T1000 (cell line): ENCODE measurements around the gene CCDC102B.
"Not testable (repeated sequence)": the region's sequence is repeated elsewhere in the genome, so short reads cannot be mapped to it uniquely, and the experiment has no call there.

Source experiments
- DNase-seq: peaks from one replicate; lab custom pipeline; 2025; ENCODE audit warnings: mixed read lengths; lab: John Stamatoyannopoulos, UW

CCDC102B gene

DNA sequence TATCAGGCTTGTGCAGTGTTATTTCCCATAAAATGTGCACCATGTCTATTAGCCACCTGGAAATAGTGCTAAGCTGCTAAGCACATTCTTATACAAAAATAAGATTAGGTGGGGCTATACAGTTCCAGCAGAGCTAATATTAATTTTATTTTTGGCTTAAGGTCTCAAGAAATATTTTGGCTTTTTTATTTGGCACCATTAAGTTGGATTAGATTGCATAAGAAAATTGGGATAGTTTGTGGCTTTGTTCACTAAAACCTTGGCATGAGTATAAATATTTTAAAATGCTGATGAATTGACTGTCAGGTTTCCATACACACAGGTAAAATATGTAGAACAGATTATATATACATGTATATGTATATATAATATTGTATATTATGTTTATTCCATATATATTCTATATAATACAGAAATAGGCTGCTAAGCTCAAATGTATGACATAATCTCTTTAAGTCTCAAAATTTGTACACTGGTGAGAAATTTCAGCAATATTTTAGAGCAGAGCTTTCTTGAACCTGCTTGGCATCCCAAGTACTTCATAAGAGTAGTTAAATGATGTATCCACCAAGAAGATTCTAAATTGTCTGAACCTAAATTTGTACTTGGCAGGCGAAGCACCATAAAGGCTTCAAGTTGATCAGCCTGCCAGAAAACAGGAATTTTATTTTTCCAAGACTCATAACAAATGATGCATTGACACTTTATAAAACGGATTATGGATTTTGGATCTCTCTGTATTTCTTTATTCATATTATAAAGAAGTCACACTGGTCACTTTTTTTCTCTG, 32.6 kb downstream of the CCDC102B start:
- no peak for DNase-seq

DNA sequence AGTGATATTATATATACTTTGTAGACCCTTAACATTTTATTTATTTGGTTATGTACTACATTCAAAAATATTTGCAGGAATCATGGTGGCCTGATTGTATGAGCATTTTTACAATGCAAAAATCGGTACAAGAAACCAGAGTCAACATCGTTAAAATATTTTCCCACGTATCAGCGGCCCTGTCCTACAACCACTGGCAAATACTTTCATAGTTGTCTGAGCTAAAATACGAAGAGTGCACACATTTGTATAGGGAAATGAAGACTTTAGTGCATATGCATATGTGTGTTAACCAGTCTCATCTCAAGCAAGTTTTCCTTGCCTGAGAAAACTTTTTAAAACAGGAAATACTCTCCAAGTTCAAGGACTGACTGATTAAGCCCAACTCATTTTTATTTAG, 35.9 kb downstream of the CCDC102B start:
- DNase-seq = no peak

DNA sequence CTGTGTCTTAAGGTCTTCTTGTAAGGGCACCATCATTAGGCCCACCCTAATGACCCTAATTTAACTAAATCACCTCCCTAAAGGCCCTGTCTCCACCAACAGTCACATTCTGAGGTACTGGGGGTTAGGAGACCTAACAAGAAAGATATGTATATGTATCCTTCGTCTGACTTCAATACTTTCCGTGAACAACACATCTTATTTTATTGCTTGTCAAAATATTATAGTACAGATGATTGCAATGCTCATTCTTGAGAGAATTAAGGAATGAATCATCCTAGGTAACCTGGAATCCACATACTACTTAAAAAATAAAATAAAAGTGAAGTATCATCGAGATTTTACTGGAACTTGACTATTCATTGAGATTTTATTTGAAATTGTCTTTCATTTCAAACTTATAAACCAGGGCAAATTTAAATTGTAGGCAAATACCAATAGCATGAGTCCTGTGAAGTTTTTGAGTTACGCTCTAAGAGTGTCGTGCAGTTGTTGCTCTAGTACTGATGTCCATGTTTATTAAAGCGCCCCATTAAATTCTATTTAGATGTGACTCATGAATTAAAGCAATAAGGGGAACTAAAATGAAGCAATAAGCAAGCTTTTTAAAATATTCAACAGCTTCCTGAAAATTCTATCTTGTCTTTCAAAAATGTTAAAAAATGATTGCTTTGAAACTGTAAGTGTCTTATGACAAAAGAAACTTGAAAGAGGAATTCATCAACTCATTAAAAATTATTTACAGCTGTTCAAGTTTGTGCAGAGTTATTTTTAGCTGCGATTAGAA, 40.0 kb downstream of the CCDC102B start:
- no peak for DNase-seq

DNA sequence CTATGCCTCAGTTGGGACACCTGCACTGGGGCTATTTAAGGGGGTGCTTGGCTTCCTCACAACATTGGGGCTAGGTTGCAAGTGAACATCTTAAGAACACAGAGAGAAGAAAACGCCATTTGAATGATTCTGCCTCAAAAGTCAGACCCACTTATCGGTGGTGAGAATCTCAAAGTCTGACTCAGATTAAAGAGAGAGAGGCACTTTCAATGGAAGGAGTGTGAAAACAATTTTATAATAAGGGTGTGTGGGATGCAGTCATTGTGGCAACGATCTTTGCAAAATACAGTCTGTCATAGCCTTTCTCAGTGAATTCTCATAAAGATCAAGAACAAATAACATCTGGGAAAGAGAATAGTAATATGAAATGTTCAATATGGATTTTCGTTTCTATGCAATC, 41.8 kb downstream of the CCDC102B start:
- no peak for DNase-seq

DNA sequence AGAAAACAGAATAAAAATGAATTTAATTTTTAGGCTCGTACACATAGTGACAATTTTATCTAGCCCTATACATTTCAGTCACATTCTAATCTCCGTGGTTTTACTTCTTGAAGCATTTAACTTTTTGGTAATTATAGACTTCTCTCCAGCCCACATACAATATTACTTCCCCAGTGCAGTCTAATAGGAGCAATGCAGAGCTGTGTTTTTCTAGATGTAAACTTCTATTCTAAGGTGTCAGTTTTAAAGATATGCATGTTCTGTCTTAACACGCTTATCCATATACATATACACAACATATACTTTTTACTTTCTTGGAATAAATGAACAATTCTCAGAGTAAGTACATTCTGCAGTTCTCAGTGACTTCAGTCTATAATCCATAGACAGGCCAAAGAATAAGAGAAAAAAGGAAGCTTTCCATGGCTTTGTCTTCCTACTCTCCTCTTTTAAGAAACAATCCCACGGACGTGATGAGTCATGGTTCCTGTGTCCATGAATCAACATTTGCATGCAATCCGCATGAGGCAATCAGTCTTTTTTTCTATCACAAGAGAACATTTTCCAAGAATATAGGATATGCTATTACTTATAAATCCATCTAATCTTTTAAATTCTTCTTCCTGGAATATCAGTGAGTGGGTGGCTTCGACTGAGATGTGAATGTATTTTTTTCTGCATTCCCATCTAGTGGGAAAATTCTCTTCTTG, 42.8 kb downstream of the CCDC102B start:
- peak; percentile 0 for DNase-seq

DNA sequence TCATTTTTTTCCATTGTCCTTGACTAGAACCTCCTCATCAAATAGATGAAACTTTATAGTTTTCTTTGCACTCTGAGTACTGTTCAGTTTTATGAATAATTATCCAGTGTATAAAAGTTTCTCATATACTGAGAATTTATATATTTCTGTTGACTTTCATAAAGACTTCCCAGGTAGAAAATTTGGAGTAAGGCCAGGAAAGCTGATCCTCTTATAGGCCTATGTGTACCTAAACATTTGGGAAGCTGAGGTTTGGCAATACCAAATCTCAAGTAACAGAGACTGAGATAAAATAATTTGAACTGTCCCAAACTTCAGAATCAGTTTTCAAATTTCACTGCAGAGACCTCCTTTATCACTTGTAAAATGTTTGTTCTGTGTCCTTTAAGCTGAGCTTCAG, 43.4 kb downstream of the CCDC102B start:
- DNase-seq = no peak

DNA sequence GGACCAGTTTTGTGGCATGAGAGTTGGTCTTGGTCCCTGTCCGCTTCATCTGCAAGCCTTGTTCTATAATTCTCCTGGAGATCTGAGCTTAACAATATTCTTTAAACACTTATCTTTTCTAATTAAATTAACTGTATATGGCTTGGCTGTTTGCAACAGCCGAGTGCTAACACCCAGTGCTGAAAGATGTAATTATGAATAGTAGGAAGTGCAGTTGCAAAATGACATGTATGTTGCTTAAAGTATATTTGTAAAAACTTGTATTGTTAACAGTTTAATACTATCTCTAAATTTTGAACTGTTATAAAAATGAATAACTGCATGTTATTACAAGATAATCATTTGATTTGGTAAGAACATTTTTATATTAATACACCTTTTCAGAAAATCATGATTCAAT, 45.1 kb downstream of the CCDC102B start:
- DNase-seq = no peak

DNA sequence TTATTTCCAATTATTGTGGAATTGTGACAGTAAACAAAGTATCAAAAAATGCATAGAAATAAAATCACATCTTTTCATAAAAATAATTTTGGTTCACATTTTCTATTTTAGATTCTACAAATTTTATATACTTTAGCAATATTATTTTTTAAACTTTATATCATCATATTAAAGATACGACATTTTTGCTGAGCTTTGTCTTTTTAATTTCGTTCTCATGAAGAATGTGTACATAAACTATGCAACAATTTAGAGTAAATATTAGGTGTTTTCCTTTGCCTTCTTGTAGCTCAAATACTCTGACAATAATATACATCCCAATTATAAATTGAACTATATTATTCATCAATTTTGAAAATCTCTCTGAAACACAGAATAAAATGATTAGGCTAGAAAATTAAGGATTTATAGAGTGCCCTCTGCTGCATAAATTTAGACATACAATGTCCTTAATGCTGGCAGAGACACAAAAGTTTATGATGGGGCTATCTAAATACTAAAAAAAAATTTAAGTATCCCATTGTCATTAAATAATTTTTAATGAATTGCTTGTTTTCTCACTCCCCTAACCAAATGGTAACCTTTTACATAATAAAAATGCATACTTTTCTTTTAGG, 45.7 kb downstream of the CCDC102B start:
- no peak for DNase-seq

DNA sequence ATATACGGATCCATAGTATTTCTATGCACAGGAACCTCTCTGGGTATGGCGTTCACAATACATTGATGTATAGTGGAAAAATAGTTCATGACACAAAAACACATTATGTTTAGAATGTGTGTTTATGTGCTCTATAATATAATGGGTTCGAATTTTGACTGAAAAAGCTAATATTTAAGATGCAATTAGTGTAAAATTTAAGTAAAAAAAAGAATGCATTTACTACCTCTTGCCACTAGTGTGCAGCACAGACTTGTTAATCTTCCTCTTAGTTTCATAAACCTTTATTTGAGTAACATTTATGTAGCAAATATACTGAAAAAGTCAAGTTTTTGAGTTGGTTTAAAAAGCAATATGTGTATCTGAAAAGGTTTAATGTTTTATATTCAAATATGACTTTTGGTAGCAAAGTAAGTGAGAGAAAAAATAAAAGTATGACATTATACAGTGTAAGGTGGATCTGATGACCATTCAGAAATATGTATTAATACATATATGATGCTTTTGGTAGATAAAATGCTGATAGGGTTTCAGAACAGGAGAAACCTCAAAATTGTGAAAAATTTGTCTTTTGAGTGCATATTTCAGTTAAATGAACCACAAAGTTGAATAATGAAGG, 49.4 kb downstream of the CCDC102B start:
- no peak for DNase-seq

DNA sequence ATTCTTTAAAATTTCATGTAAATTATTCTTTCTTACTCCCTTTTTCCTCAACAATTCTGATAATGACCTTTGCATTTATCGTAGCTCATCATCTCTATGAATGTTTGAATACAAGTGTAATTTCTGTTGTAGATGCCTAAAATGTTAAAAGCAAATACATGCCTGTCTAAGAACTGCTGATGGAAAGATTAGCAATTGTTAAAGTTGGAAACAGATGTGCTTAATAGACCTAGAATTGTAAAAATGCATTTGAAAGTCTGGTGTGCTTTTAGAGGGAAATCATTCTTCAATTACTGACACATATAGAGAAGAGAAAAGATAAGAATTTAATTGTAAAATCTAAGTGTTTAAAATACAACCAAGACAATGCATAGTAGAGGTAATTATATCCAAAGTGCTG, 50.4 kb downstream of the CCDC102B start:
- DNase-seq = no peak

DNA sequence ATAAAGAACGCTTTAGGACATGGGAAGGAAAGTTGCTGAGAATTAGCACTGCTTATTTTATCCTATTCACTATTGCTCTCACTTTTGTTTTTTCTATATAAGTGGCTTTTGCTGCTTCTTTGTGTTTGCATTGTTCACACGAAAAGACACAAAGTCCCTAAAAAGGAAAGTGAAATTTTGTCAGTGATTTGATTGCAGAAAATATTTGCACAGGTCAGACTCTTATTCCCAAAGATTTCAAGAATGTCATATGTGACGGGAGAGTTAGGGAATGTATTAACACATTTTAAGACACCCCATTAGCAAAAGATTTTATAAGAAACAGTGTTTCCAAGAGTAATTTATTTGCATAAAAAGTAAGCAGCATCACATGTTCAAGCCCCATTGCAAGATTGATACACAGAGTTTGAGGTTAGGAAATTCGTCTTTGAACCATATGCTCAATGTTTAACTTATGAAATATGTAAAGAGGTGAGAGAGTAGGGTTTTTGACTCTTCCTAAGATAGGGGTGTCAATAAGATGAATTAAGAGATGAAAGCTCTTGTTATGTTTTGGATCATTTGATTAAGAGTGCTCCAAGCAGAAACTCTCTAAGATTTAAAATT, 57.0 kb downstream of the CCDC102B start:
- DNase-seq = no peak

DNA sequence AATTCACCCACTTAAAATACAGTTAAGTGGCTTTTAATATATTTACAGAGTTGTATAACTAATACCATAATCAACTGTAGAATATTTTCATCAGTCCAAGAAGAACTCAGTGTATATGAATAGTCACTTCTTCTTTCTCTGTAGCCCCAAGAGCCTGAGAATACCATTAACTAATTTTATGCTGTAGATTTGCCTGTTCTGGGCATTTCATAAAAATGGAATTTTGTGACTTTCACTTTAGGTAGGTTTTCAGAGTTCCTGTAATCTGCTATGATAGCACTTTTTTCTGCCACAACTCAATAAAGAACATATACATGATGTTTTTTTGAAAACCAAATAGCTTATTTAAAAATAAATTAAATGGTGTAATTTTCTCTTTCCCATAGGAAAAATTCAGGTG, 57.6 kb downstream of the CCDC102B start:
- DNase-seq = no peak

DNA sequence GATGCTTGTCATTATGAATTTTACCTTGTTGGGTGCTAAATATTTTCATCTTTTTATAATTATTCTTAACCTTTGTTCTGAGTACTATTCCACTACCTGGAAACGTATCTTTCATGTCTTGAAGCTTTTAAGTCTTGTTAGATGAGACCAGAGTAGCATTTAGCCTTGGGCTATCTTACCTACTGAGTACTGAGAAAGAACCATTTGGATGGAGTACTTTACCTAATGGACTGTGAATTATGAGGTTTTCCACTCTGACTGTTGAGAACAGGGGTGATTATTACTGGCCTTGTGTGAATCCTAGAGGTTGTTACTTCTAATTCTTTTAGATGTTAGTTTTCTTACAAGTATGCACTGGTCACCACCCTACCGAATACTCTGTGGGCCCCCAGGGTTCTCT, 63.5 kb downstream of the CCDC102B start:
- DNase-seq = no peak

DNA sequence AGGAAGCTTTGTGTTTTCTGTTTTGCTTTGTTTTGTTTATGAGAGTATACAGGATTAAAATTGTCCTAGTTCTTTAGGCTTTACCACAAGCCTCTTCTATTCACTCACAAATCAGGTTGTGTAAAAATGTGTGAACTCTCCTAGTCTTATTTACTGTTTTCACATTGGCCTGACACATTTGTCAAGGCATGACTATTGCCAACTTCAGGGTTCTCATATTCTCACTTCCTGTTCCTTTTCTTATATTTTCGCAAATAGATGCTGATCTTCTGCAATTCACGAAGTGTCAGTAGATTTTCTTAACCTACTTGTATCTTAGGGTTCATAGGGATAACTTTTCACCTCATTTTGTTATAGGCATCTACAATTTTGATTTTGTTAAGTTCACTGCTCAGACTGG, 67.1 kb downstream of the CCDC102B start:
- no peak for DNase-seq

DNA sequence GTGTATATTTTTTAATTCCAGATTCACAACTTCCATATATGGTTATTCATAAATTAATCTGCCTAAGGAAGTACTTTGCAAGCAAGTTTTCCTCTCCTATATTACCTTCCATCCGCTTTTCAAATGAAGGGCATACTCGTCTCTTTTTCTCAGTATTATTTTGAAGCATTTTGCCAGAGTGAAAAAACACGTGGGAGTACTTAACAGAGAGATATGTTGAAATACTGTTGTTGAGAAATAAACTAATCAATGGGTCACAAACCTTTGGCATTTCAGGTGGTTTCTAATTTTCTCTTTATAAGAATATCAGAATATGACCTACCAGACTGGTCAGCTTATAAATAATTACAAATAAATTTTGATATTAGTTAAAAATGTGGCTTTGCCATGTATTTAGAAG, 67.6 kb downstream of the CCDC102B start:
- no peak for DNase-seq

DNA sequence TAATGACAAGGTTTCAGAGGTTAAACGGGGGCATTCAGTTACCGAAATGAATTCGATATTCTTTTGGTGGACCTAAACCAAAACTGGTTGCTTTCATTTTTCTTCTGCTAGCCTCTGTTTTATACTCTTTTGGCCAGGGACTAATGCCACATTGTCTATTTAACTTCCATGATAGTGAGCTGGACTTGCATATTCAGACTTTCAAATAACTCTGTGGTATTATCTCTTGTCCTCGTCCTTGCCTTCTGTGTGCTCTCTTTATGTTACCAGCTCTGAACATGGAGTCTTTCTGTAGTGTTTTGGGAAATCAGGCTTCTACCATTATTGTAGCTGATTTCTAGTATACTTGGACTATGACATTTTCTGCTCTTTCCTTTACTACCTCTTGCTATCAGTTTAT, 75.1 kb downstream of the CCDC102B start:
- no peak for DNase-seq

DNA sequence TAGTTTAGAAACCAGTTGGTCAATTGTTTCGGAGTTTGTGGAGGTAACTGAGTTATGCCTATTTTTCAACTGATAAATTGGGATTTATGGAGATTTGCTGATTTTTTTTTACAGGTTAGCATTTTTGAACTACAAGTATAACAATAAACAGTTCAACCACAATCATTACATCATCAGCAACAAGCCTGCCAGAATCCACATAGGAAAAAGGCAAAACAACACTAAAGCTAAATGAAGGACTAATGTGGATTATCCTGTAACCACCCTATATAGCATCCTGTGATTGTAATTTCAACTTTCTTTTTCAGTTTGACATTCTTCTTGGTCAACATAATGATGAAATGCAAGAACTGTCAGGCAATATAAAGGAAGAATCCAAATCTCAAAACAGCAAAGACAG, 76.5 kb downstream of the CCDC102B start:
- DNase-seq = no peak

DNA sequence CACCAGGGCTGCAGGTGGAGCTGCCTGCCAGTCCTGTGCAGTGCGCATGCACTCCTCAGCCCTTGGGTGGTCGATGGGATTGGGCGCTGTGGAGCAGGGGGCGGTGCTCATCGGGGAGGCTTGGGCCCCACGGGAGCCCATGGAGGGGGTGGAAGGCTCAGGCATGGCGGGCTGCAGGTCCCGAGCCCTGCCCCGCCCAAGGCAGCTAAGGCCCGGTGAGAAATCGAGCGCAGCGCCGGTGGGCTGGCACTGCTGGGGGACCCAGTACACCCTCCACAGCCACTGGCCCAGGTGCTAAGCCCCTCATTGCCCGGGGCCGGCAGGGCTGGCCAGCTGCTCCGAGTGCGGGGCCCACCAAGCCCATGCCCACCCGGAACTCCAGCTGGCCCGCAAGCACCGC, 82.1 kb downstream of the CCDC102B start:
- not testable (repeated sequence) for DNase-seq

DNA sequence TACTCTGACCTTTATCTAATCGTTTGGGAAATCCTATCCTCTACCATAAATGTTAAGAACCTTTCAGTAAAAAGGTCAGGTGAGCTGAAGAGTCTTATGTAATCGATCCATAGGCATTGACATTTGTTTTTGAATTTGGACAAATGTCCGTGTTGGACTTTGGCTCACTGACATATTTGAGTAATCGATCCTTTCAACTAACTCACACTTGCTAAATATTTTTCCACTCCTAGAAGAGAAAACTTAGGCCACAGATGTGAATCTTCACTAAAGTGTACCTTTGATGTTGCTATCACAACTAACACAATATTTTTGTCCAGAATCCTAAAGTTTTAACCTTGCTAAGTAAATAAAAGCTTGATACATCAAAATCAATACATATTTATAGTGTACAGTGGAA, 89.5 kb downstream of the CCDC102B start:
- no peak for DNase-seq

DNA sequence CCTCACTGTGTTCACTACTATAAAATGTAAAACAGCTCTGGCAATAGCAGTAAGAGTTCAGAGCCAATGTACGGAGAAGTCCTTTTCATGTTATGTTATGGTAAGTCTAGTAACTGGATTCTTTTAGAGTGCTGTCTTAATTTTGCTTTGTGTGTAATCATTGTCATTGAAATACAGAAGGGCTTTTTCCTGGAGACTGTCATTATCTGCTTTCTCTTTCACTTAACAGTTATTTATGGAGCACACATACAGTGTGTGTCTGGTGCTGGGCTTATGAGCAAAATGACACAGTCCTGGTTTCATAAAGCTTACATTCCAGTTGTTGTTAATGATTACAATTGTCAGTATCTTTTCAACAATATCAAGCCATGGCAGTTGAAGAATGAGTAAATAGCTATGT, 95.5 kb downstream of the CCDC102B start:
- DNase-seq = no peak

DNA sequence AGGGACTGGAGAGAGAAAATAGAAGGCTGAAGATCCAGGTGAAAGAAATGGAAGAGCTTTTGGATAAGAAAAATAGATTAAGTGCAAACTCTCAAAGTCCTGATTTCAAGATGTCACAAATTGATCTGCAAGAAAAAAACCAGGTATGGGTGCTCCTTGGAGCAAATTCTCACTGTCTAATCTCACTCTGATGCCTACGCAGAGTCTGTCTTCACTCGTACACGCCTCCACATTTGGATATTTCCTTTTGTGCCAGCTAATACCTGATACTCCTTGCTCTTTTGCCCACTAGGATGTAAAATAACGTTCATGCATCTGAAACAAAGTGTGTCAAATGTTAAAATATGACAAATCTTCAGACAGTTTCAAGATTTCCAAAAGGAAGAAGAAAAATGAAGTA, 99.4 kb downstream of the CCDC102B start:
- no peak for DNase-seq

DNA sequence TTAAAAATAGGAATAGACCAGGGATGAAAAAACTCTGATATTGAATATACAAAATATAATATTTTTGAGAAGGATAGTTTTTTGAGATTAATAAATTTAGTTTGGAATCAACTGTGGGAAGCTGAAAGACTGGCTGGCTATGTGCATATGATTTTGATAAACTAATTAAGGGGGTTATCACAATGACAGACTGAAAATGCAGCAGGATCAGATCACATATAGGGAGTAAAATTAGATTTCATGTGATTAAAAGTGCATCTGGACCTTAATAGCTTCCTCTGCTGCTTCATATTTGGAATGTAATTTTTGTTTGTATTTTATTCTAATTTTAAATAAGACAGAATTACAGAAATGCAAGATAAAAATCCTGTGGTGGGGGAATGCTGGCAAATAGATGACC, 111.7 kb downstream of the CCDC102B start:
- DNase-seq = no peak
